ENCODE results near the gene TAS1R1.

Gene TAS1R1

GRCh38 chr1:6511561-6512244, 43.4 kb upstream of the TAS1R1 start:
- no peak overlapping the region for H3K4me3 ChIP-seq (ENCODE audit: low read length)
- H3K27me3 ChIP-seq (ENCODE audit: control insufficient read depth, insufficient read depth, low read length): peaks cover 6% of the 10 kb centered on the region
- H3K4me1 ChIP-seq (ENCODE audit: control insufficient read depth, insufficient read depth, low read length): no peaks in the 10 kb centered on the region
- no peak overlapping the region for H3K9ac ChIP-seq (ENCODE audit: low read length)
- H3K36me3 ChIP-seq (ENCODE audit: control insufficient read depth, insufficient read depth, low read length): no peaks in the 10 kb centered on the region
- H3K9me3 ChIP-seq (ENCODE audit: control insufficient read depth, low read length): no peaks in the 10 kb centered on the region

GRCh38 chr1:6512245-6512907, 42.7 kb upstream of the TAS1R1 start:
- H3K27me3 ChIP-seq (ENCODE audit: control insufficient read depth, insufficient read depth, low read length): peaks cover 6% of the 10 kb centered on the region
- H3K4me3 ChIP-seq (ENCODE audit: low read length): no peak overlapping the region
- no peaks in the 10 kb centered on the region for H3K9me3 ChIP-seq (ENCODE audit: control insufficient read depth, low read length)
- no peaks in the 10 kb centered on the region for H3K4me1 ChIP-seq (ENCODE audit: control insufficient read depth, insufficient read depth, low read length)
- H3K36me3 ChIP-seq (ENCODE audit: control insufficient read depth, insufficient read depth, low read length): no peaks in the 10 kb centered on the region
- H3K9ac ChIP-seq (ENCODE audit: low read length): no peak overlapping the region

GRCh38 chr1:6512908-6513280, 42.2 kb upstream of the TAS1R1 start:
- Histone ChIP-seq H3K4me1 (ENCODE audit: control insufficient read depth, insufficient read depth, low read length) (no peaks in the 10 kb centered on the region), H3K9ac (ENCODE audit: low read length) (no peak overlapping the region), H3K4me3 (ENCODE audit: low read length) (no peak overlapping the region), H3K36me3 (ENCODE audit: control insufficient read depth, insufficient read depth, low read length) (no peaks in the 10 kb centered on the region), H3K27me3 (ENCODE audit: control insufficient read depth, insufficient read depth, low read length) (peaks cover 6% of the 10 kb centered on the region), H3K9me3 (ENCODE audit: control insufficient read depth, low read length) (no peaks in the 10 kb centered on the region)

- Histone ChIP-seq H3K27me3 (ENCODE audit: control insufficient read depth, insufficient read depth, low read length) (peaks cover 6% of the 10 kb centered on the region), H3K4me1 (ENCODE audit: control insufficient read depth, insufficient read depth, low read length) (no peaks in the 10 kb centered on the region), H3K4me3 (ENCODE audit: low read length) (no peak overlapping the region), H3K9ac (ENCODE audit: low read length) (no peak overlapping the region), H3K36me3 (ENCODE audit: control insufficient read depth, insufficient read depth, low read length) (no peaks in the 10 kb centered on the region), H3K9me3 (ENCODE audit: control insufficient read depth, low read length) (no peaks in the 10 kb centered on the region)
Measured at GRCh38 chr1:6513320-6513801, 41.7 kb upstream of the TAS1R1 start.

GRCh38 chr1:6515771-6516170, 39.3 kb upstream of the TAS1R1 start:
- no peak overlapping the region for H3K4me3 ChIP-seq (ENCODE audit: low read length)
- H3K4me1 ChIP-seq (ENCODE audit: control insufficient read depth, insufficient read depth, low read length): peaks cover 4% of the 10 kb centered on the region
- H3K9me3 ChIP-seq (ENCODE audit: control insufficient read depth, low read length): no peaks in the 10 kb centered on the region

GRCh38 chr1:6517435-6517851, 37.7 kb upstream of the TAS1R1 start:
- H3K9ac ChIP-seq (ENCODE audit: low read length): no peak overlapping the region
- peaks cover 4% of the 10 kb centered on the region for H3K4me1 ChIP-seq (ENCODE audit: control insufficient read depth, insufficient read depth, low read length)
- H3K4me3 ChIP-seq (ENCODE audit: low read length): no peak overlapping the region
- no peaks in the 10 kb centered on the region for H3K27me3 ChIP-seq (ENCODE audit: control insufficient read depth, insufficient read depth, low read length)
- no peaks in the 10 kb centered on the region for H3K9me3 ChIP-seq (ENCODE audit: control insufficient read depth, low read length)
- H3K36me3 ChIP-seq (ENCODE audit: control insufficient read depth, insufficient read depth, low read length): no peaks in the 10 kb centered on the region

More at GRCh38 chr1:6515771-6516170, 39.3 kb upstream of the TAS1R1 start:
- no peaks in the 10 kb centered on the region for H3K27me3 ChIP-seq (ENCODE audit: control insufficient read depth, insufficient read depth, low read length)
- no peak overlapping the region for H3K9ac ChIP-seq (ENCODE audit: low read length)
- no peaks in the 10 kb centered on the region for H3K36me3 ChIP-seq (ENCODE audit: control insufficient read depth, insufficient read depth, low read length)

GRCh38 chr1:6519491-6519934, 35.6 kb upstream of the TAS1R1 start:
- Histone ChIP-seq H3K9ac (ENCODE audit: low read length) (no peak overlapping the region), H3K36me3 (ENCODE audit: control insufficient read depth, insufficient read depth, low read length) (no peaks in the 10 kb centered on the region), H3K4me1 (ENCODE audit: control insufficient read depth, insufficient read depth, low read length) (peaks cover 4% of the 10 kb centered on the region), H3K9me3 (ENCODE audit: control insufficient read depth, low read length) (no peaks in the 10 kb centered on the region), H3K4me3 (ENCODE audit: low read length) (no peak overlapping the region), H3K27me3 (ENCODE audit: control insufficient read depth, insufficient read depth, low read length) (no peaks in the 10 kb centered on the region)

GRCh38 chr1:6519935-6520671, 35.0 kb upstream of the TAS1R1 start:
- Histone ChIP-seq H3K4me1 (ENCODE audit: control insufficient read depth, insufficient read depth, low read length) (peaks cover 4% of the 10 kb centered on the region), H3K9me3 (ENCODE audit: control insufficient read depth, low read length) (no peaks in the 10 kb centered on the region), H3K27me3 (ENCODE audit: control insufficient read depth, insufficient read depth, low read length) (no peaks in the 10 kb centered on the region), H3K4me3 (ENCODE audit: low read length) (no peak overlapping the region), H3K36me3 (ENCODE audit: control insufficient read depth, insufficient read depth, low read length) (no peaks in the 10 kb centered on the region), H3K9ac (ENCODE audit: low read length) (no peak overlapping the region)

- no peaks in the 10 kb centered on the region for H3K36me3 ChIP-seq (ENCODE audit: control insufficient read depth, insufficient read depth, low read length)
- H3K4me3 ChIP-seq (ENCODE audit: low read length): no peak overlapping the region
- no peaks in the 10 kb centered on the region for H3K9me3 ChIP-seq (ENCODE audit: control insufficient read depth, low read length)
- no peaks in the 10 kb centered on the region for H3K27me3 ChIP-seq (ENCODE audit: control insufficient read depth, insufficient read depth, low read length)
- no peak overlapping the region for H3K9ac ChIP-seq (ENCODE audit: low read length)
- peaks cover 4% of the 10 kb centered on the region for H3K4me1 ChIP-seq (ENCODE audit: control insufficient read depth, insufficient read depth, low read length)
Measured at GRCh38 chr1:6521536-6521935, 33.6 kb upstream of the TAS1R1 start.

- no peak overlapping the region for H3K4me3 ChIP-seq (ENCODE audit: low read length)
- H3K9ac ChIP-seq (ENCODE audit: low read length): no peak overlapping the region
- H3K9me3 ChIP-seq (ENCODE audit: control insufficient read depth, low read length): no peaks in the 10 kb centered on the region
- peaks cover 4% of the 10 kb centered on the region for H3K4me1 ChIP-seq (ENCODE audit: control insufficient read depth, insufficient read depth, low read length)
- H3K36me3 ChIP-seq (ENCODE audit: control insufficient read depth, insufficient read depth, low read length): no peaks in the 10 kb centered on the region
- no peaks in the 10 kb centered on the region for H3K27me3 ChIP-seq (ENCODE audit: control insufficient read depth, insufficient read depth, low read length)
Measured at GRCh38 chr1:6523566-6523965, 31.5 kb upstream of the TAS1R1 start.

- Histone ChIP-seq H3K36me3 (ENCODE audit: control insufficient read depth, insufficient read depth, low read length) (no peaks in the 10 kb centered on the region), H3K9ac (ENCODE audit: low read length) (no peak overlapping the region)
Measured at GRCh38 chr1:6526316-6526715, 28.8 kb upstream of the TAS1R1 start.

GRCh38 chr1:6528492-6528891, 26.6 kb upstream of the TAS1R1 start:
- no peaks in the 10 kb centered on the region for H3K9me3 ChIP-seq (ENCODE audit: control insufficient read depth, low read length)
- no peaks in the 10 kb centered on the region for H3K27me3 ChIP-seq (ENCODE audit: control insufficient read depth, insufficient read depth, low read length)
- no peaks in the 10 kb centered on the region for H3K36me3 ChIP-seq (ENCODE audit: control insufficient read depth, insufficient read depth, low read length)
- H3K4me1 ChIP-seq (ENCODE audit: control insufficient read depth, insufficient read depth, low read length): no peaks in the 10 kb centered on the region
- no peak overlapping the region for H3K4me3 ChIP-seq (ENCODE audit: low read length)
- H3K9ac ChIP-seq (ENCODE audit: low read length): no peak overlapping the region

More at GRCh38 chr1:6526316-6526715, 28.8 kb upstream of the TAS1R1 start:
- Histone ChIP-seq H3K4me1 (ENCODE audit: control insufficient read depth, insufficient read depth, low read length) (no peaks in the 10 kb centered on the region), H3K27me3 (ENCODE audit: control insufficient read depth, insufficient read depth, low read length) (no peaks in the 10 kb centered on the region), H3K4me3 (ENCODE audit: low read length) (no peak overlapping the region), H3K9me3 (ENCODE audit: control insufficient read depth, low read length) (no peaks in the 10 kb centered on the region)

Data from mucosa of stomach (tissue), 1 donor.